NCI-H748 (cell line): ENCODE measurements around the gene FBH1.
"Not testable (repeated sequence)": the region's sequence is repeated elsewhere in the genome, so short reads cannot be mapped to it uniquely, and the experiment has no call there.

Experiments used
- DNase-seq: peaks from one replicate; lab custom pipeline; 2025; ENCODE audit not compliant: unreplicated experiment; lab: John Stamatoyannopoulos, UW

Gene FBH1

GRCh38 chr10:5938291-5938690 lies 48.2 kb downstream of the FBH1 start:
- DNase-seq, result no peak

GRCh38 chr10:5940807-5941218 lies 50.8 kb downstream of the FBH1 start:
- DNase-seq, result no peak

GRCh38 chr10:5941579-5941978 lies 51.5 kb downstream of the FBH1 start:
- no peak for DNase-seq

- no peak for DNase-seq
Measured at GRCh38 chr10:5942001-5942400, 52.0 kb downstream of the FBH1 start.

- DNase-seq, result no peak
Measured at GRCh38 chr10:5942474-5942873, 52.4 kb downstream of the FBH1 start.

- DNase-seq, result no peak
Measured at GRCh38 chr10:5943536-5943935, 53.5 kb downstream of the FBH1 start.

GRCh38 chr10:5944389-5945189 lies 54.5 kb downstream of the FBH1 start:
- peak; percentile 7 for DNase-seq

- no peak for DNase-seq
Measured at GRCh38 chr10:5945190-5945509, 55.1 kb downstream of the FBH1 start.

GRCh38 chr10:5945561-5946418 lies 55.7 kb downstream of the FBH1 start:
- no peak for DNase-seq

- not testable (repeated sequence) for DNase-seq
Measured at GRCh38 chr10:5946419-5946775, 56.4 kb downstream of the FBH1 start.

GRCh38 chr10:5946786-5947185 lies 56.7 kb downstream of the FBH1 start:
- no peak for DNase-seq

GRCh38 chr10:5947471-5948207 lies 57.6 kb downstream of the FBH1 start:
- no peak for DNase-seq

GRCh38 chr10:5948208-5948585 lies 58.2 kb downstream of the FBH1 start:
- no peak for DNase-seq

- DNase-seq, result peak; percentile 20
Measured at GRCh38 chr10:5949009-5949759, 59.1 kb downstream of the FBH1 start.

- no peak for DNase-seq
Measured at GRCh38 chr10:5951167-5951711, 61.2 kb downstream of the FBH1 start.

GRCh38 chr10:5951721-5952407 lies 61.8 kb downstream of the FBH1 start:
- DNase-seq, result no peak

GRCh38 chr10:5952731-5953385 lies 62.8 kb downstream of the FBH1 start:
- DNase-seq, result no peak

GRCh38 chr10:5953676-5954075 lies 63.6 kb downstream of the FBH1 start:
- DNase-seq, result no peak

GRCh38 chr10:5956146-5956936 lies 66.3 kb downstream of the FBH1 start:
- no peak for DNase-seq
